Progenitor cell of endocrine pancreas (in vitro differentiated cells): ENCODE results near the gene SKI. TPM values are rescaled to one million over a fixed set of nuclear protein-coding genes. Genes with fewer than 3 reads are reported as not detected.

Source experiments
- DNase-seq: peaks from one replicate; pipeline ENCODE4 v3.0.0; 2021; ENCODE audit warnings: low spot score; ENCODE audit not compliant: unreplicated experiment
- H3K27ac Mint-ChIP-seq: 2 replicates; pipeline ENCODE4 v1.8.0; 2021; ENCODE audit warnings: mild to moderate bottlenecking, moderate library complexity, mixed read lengths
- H3K27me3 Mint-ChIP-seq: 2 replicates; pipeline ENCODE4 v1.8.0; 2021; ENCODE audit warnings: mixed read lengths
- H3K36me3 Mint-ChIP-seq: 2 replicates; pipeline ENCODE4 v1.8.0; 2022; ENCODE audit warnings: mixed read lengths; ENCODE audit not compliant: insufficient read depth
- H3K4me1 Mint-ChIP-seq: 2 replicates; pipeline ENCODE4 v1.8.0; 2021; ENCODE audit warnings: low read depth, mixed read lengths
- H3K4me3 Mint-ChIP-seq: 2 replicates; pipeline ENCODE4 v1.8.0; 2021; ENCODE audit warnings: low read depth, mild to moderate bottlenecking, moderate library complexity, mixed read lengths
- H3K9me3 Mint-ChIP-seq: 2 replicates; pipeline ENCODE4 v1.8.0; 2021; ENCODE audit warnings: low read depth, mixed read lengths
- total RNA-seq: library from RNA; stranded (reverse); gene quantifications from 2 replicates; pipeline ENCODE4 v1.2.1, GENCODE V29; 2021
- TF ChIP-seq, protein P1 (sequence below): fragments of 200-600 bp; sonication (generic); IDR thresholded peaks from one replicate; pipeline ENCODE4 v1.5.0; 2021; ENCODE audit warnings: antibody characterized with exemption, mild to moderate bottlenecking; ENCODE audit not compliant: unreplicated experiment

SKI gene
- total RNA-seq, 1 donor from 2014 or later: 56.2 TPM

DNA sequence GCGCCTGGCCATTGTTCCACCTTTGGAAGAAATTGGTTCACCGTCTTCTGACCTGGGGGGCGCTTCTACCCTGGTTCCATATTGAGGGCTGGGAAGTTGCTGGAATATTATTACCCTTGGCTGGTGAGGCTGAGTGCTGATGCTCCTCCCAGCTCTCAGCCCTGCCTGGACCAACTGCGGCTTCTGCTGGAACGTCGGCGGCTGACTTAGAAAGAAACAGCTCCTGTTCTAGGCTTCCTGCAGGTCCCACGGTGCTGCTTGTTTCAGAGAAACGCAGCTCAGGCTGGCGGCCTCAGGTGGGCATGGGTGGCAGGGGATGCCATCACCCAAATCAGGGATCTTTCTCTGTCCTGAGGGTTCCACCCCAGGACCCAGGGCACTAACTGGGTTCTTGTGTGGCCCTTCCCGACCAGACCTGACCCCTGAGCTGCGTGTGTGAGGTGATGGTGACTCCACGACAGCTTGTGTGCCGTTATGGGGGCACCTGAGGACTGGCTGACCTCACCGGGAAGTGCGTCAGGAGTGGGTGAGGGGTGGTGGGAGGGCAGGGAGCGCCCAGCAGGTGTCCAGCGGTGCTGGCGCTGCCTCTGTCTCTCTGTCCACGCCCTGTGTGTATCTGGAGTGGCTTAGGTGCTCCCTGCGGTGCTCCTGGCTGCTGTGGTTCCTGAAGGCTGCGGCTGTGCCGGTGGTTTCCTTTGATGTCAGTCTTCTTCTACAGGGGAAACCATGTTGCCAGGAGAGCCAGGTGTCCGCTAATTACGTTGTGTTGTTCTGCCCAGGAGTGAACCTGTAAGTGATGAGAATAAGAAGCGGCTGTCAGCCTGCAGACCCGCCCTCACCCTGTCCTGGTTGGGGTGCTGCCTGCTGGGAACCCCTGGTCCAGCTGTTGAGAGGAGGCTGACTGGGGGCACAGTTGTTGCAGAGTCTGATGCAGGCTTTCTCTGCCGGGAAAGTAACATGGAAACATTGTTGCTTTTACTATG is 8.9 kb downstream of the SKI start:
- Mint-ChIP-seq H3K4me3 (no peak overlapping the region), H3K4me1 (peaks cover 27% of the 10 kb centered on the region), H3K36me3 (peaks cover 3% of the 10 kb centered on the region), H3K9me3 (no peaks in the 10 kb centered on the region), H3K27ac (peak overlapping the region; percentile 62), H3K27me3 (no peaks in the 10 kb centered on the region)
- TF ChIP-seq, protein P1, sequence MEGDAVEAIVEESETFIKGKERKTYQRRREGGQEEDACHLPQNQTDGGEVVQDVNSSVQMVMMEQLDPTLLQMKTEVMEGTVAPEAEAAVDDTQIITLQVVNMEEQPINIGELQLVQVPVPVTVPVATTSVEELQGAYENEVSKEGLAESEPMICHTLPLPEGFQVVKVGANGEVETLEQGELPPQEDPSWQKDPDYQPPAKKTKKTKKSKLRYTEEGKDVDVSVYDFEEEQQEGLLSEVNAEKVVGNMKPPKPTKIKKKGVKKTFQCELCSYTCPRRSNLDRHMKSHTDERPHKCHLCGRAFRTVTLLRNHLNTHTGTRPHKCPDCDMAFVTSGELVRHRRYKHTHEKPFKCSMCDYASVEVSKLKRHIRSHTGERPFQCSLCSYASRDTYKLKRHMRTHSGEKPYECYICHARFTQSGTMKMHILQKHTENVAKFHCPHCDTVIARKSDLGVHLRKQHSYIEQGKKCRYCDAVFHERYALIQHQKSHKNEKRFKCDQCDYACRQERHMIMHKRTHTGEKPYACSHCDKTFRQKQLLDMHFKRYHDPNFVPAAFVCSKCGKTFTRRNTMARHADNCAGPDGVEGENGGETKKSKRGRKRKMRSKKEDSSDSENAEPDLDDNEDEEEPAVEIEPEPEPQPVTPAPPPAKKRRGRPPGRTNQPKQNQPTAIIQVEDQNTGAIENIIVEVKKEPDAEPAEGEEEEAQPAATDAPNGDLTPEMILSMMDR: no peak
- no peak for DNase-seq

DNA sequence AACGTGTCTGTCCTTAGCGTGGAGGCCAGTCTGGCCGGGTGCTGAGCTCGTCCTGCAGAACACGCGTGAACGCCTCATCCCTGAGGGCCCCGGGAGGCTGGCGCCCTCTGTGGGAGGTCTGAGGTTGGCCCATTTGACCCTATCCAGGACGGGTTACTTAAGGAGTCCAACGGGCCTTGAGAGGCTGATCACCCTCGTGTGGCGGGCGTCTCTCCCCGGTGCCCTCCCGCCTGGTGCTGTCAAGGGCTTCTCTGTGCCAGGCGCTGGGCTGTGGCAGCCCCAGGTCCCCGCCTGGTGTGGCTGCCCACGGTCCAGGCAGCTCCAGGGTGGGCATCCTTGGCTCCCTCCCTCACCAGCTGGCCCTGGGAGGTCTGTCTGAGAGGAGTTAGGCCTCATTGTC is 9.7 kb downstream of the SKI start:
- no peak for DNase-seq
- Mint-ChIP-seq H3K9me3 (no peaks in the 10 kb centered on the region), H3K27me3 (no peaks in the 10 kb centered on the region), H3K27ac (peak overlapping the region; percentile 49), H3K4me3 (no peak overlapping the region), H3K36me3 (peaks cover 4% of the 10 kb centered on the region), H3K4me1 (peaks cover 23% of the 10 kb centered on the region)
- TF ChIP-seq, protein P1: peak; percentile 35

DNA sequence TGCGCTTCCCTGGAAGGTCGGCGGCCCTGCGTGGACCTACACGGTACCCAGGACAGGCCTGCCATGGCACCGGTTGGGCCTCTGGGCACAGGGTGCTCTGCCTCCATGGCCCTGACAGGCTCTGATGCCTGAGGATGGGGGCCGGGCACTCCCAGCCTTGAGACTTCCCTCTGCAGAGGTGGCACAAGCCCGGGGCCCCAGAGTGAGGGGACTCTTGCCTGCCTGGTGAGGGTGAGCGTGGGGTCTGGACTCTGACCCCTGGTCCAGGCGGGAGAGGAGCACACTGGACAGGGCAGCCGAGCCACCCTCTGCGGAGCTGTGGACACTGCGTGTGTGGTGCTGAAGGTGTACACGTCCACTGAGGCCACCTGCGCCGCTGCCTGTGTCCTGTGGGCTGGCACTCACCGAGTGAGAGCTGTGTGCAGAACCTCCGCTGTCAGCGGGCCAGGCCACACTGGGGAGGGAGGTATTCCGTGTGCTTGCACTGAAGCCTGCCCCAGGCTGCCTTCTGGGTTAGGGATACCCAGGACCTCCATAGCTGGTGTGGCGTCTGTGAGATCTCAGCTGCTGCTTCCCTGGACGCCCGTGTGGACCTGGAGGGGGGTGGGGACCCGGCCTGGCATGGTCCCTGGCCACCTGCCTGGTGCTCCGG is 10.4 kb downstream of the SKI start:
- Mint-ChIP-seq H3K4me1 (peaks cover 18% of the 10 kb centered on the region), H3K27ac (no peak overlapping the region), H3K36me3 (peaks cover 4% of the 10 kb centered on the region), H3K9me3 (no peaks in the 10 kb centered on the region), H3K27me3 (no peaks in the 10 kb centered on the region), H3K4me3 (no peak overlapping the region)
- DNase-seq: no peak
- TF ChIP-seq, protein P1: no peak

DNA sequence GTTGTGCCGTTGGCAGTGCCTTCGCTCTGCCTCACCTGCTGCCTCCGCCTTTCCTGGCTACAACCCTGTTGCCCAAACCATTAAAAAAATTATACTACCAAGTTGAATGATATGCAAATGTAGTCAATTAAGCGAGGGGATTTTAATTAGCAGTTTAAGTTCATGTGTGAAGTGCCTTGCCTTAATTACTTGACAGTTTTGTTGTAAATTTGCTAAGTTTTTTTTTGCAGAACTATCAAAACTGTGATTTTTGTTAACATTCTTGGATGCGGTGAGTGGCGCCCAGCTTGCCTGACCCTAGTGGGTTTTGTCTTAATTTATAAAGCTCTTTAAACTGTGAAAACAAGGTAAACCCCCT is 10.9 kb downstream of the SKI start:
- DNase-seq: no peak
- Mint-ChIP-seq H3K4me1 (peaks cover 17% of the 10 kb centered on the region), H3K27me3 (no peaks in the 10 kb centered on the region), H3K9me3 (no peaks in the 10 kb centered on the region), H3K27ac (no peak overlapping the region), H3K4me3 (no peak overlapping the region), H3K36me3 (peaks cover 4% of the 10 kb centered on the region)
- TF ChIP-seq, protein P1: no peak

DNA sequence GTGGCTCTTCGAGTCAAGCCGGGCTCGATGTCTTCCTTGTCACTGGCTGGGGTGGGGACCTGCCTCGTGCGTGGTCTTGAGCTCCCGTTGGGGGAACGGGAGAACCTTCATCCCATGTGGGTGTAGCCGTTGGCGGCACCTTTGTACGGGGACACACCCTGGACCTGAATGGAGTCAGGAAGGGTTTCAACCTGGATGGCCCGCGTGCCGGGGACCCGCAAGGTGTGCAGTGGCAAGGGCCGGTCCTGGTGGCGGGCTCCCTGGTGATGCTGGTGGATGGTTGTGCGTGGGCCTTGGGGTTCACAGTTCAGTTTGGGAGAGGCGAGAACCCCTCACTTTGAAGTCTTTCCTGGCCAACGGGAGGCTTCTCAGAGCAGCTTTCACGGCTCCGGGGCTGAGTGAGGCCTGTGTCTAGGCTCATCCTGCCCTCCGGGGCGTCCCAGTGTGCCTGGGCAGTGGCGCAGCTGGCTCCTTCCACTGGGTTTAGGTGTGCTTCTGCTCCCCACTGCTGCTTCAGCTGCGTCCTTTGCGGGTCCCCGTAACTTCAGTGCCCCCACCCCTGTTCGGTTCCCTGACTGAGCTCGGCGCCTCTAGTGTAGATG is 11.4 kb downstream of the SKI start:
- TF ChIP-seq, protein P1: no peak
- H3K9me3 Mint-ChIP-seq: no peaks in the 10 kb centered on the region
- H3K4me1 Mint-ChIP-seq: peaks cover 14% of the 10 kb centered on the region
- no peak for DNase-seq
- H3K27me3 Mint-ChIP-seq: no peaks in the 10 kb centered on the region
- H3K27ac Mint-ChIP-seq: peak overlapping the region; percentile 9
- H3K36me3 Mint-ChIP-seq: peaks cover 4% of the 10 kb centered on the region
- no peak overlapping the region for H3K4me3 Mint-ChIP-seq
